Thyroid gland (tissue), 4 donors: ENCODE data around the gene CRAT. TPM values are rescaled to one million over a fixed set of nuclear protein-coding genes. Genes with fewer than 3 reads are reported as not detected.

Experiments
- DNase-seq, 2 donors: peaks; one replicate each; pipeline ENCODE4 v3.0.0-alpha.2; 2019
- H3K27ac ChIP-seq, 3 donors: fragments of 200-600 bp; sonication (generic); 1 replicate in 2 of 3; 2 replicates in 1 of 3; pipeline ENCODE4 v1.5.1; 2016 to 2019; ENCODE audit warnings: mild to moderate bottlenecking in 1 of 3, moderate library complexity in 1 of 3
- H3K27me3 ChIP-seq: fragments of 200-600 bp; sonication (generic); one replicate; pipeline ENCODE4 v1.5.1; 2019
- H3K36me3 ChIP-seq, 2 donors: fragments of 200-600 bp; sonication (generic); one replicate each; pipeline ENCODE4 v1.5.1; 2016 to 2019
- H3K4me1 ChIP-seq, 2 donors: fragments of 200-600 bp; sonication (generic); one replicate each; pipeline ENCODE4 v1.5.1; 2017 to 2019
- H3K4me3 ChIP-seq, 3 donors: fragments of 200-600 bp; sonication (generic); replicated peaks in 1 of 3; 1 replicate in 2 of 3; 2 replicates in 1 of 3; pipeline ENCODE4 v1.5.1; 2016; ENCODE audit warnings: mild to moderate bottlenecking in 1 of 3
- H3K9me3 ChIP-seq: fragments of 200-600 bp; sonication (generic); one replicate; pipeline ENCODE4 v1.5.1; 2017
- POLR2A ChIP-seq, 2 donors: fragments of 450-650 bp; IDR thresholded peaks; one replicate each; pipeline ENCODE4 v1.6.1; 2017; ENCODE audit warnings: antibody characterized with exemption in 2 of 2, mild to moderate bottlenecking in 2 of 2, moderate library complexity in 1 of 2
- WGBS, 2 donors: methylation state at CpG; one replicate each; pipeline ENCODE4 v1.1.5; 2017; 5-methylcytosine and 5-hydroxymethylcytosine counted together
- intact Hi-C: fragments of 100-400 bp; cut with DNase I; formaldehyde crosslinking; loops from one replicate; pipeline ENCODE4 v1.15.1; 2023
- total RNA-seq, 4 donors: library from RNA; depleted of rRNA; stranded (reverse); fragments of >200 nt; gene quantifications; one replicate each; pipeline ENCODE4 v1.2.3, GENCODE V29; 2016
- TF ChIP-seq, protein P1 (sequence below), 6 experiments: fragments of 200-600 bp in 3 of 6; fragments of 450-650 bp in 3 of 6; sonication (generic) in 3 of 6; IDR thresholded peaks; one replicate each; pipeline ENCODE4 v1.5.1; 2016 to 2019; ENCODE audit warnings: antibody characterized with exemption in 6 of 6, mild to moderate bottlenecking in 2 of 6, inconsistent platforms in 1 of 6, moderate library complexity in 1 of 6

CRAT gene
- total RNA-seq: 10 to 100 TPM; 44.0 to 59.0 (median 54.1) TPM

DNA sequence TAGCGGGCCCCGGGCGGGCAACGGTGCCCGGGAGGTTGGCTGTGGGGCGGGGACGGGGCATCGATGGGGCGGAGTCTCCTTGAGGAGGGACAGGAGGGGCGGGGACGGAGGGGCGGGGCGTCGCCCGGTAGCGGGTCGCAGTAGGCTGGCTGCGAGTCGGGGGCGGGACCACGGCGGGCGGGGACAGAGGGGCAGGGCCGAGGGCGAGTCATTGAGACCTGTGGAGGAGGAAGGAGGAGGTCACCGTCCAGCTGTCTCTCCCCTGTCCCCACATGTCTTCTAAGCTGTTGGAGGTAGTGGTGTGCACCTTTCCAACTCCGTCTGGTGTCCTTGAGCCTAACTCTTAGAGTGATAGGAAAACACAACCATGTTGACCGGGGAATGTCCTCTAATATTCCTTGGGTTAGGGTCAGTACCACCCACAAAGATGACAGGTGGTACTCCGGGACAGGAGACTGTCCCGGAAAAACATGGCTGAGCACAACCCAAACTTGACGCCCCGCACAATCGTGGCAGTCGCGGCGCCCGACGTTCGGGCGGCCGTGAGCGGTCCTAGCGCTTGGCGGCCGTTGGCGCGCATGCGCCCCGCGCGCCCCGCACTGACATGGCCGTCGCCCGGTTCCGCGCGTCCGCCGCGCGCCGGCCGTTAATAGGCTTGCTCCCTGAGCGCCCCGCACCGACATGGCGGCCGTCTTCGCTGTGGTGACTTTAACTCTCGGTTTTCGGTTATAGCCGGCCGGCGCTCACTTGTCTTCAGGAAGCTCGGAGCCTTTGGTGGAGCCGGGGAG, at the start of gene CRAT, which contains the start of gene PTPA:
CRAT (minus strand) TSS at position 54 of the 788 bp plus-strand sequence. CDS start 284 bp downstream, outside the sequence.
PTPA (plus strand) TSS at position 676 of the 788 bp plus-strand sequence. CDS start 186 bp downstream, outside the sequence.
- intact Hi-C loops: no loop called here
- no peaks in the 10 kb centered on the region for H3K9me3 ChIP-seq
- TF ChIP-seq POLR2A (IDR thresholded peaks at IDR 0.05): peak; percentile 46 to 90
- TF ChIP-seq, protein P1, sequence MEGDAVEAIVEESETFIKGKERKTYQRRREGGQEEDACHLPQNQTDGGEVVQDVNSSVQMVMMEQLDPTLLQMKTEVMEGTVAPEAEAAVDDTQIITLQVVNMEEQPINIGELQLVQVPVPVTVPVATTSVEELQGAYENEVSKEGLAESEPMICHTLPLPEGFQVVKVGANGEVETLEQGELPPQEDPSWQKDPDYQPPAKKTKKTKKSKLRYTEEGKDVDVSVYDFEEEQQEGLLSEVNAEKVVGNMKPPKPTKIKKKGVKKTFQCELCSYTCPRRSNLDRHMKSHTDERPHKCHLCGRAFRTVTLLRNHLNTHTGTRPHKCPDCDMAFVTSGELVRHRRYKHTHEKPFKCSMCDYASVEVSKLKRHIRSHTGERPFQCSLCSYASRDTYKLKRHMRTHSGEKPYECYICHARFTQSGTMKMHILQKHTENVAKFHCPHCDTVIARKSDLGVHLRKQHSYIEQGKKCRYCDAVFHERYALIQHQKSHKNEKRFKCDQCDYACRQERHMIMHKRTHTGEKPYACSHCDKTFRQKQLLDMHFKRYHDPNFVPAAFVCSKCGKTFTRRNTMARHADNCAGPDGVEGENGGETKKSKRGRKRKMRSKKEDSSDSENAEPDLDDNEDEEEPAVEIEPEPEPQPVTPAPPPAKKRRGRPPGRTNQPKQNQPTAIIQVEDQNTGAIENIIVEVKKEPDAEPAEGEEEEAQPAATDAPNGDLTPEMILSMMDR (IDR thresholded peaks at IDR 0.05): no peak
- peaks cover 22 to 24% of the 10 kb centered on the region in 2 donors for H3K4me1 ChIP-seq
- peaks cover 0 to 6% of the 10 kb centered on the region in 2 donors for H3K36me3 ChIP-seq
- H3K4me3 ChIP-seq: peak within 1 kb of the TSS; percentile 73 to 97 (median 96)
- peak within 1 kb of the TSS; percentile 90 to 97 (median 95) for H3K27ac ChIP-seq
- DNase-seq: peak; percentile 97 to 98
- 3 to 4% methylated on average over 4 to 26 of the region's 77 CpGs for WGBS, 2 donors
- H3K27me3 ChIP-seq: no peaks in the 10 kb centered on the region

DNA sequence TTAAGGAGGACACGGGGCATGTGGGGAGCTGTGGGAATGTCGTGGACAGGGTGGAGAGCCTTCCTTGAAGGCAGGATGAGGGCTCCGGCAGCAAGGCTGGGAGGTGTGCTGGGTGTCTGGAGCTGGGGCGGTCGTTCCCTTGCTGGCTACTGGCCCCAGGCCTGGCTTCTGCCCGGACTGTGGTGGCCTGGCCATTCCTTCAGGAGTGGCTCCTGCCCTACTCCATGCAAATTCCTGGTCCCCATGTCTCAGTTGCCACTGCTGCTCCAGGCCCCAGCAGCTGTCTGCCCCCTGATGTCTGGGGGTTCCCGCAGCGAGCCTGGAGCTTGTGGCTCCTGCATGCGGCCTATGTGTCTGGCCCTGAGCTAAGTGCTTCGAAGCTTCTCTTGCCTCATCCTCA, 45.6 kb upstream of the CRAT start:
- no peak for TF ChIP-seq POLR2A (IDR thresholded peaks at IDR 0.05)
- TF ChIP-seq, protein P1 (IDR thresholded peaks at IDR 0.05): no peak
- intact Hi-C loops: no loop called here
- H3K27ac ChIP-seq: no peak overlapping the region

DNA sequence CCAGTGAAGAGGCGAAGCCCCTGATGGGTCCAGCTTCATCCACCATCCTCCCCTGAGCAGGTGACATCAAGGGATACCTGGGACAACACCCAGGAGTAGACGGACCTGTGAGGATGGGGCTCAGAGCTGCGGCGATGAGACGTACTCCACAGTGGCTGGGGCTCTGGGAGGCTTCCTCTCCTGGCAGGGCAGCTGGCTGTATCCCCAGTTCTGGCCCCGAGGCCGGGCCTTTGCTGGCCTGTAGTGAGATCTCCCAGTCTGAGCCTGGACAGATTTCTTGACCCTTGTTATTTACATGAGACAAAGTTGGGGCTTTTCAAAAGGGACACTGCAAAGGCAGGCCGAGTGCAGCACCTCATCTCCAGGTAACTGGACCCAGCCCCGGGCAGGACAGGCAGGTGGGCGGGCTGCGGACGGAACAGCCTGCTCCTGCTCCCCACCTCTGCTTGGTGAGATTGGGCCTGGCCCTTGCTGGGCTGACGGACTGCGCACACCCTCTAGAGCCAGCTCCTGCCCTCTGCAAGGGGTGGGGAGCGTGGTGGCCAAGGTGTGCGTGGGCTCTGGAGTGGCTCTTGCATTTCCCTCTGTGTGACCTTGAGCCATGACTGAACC, 44.4 kb upstream of the CRAT start:
- Histone ChIP-seq H3K4me1 (no peaks in the 10 kb centered on the region), H3K27ac (no peak overlapping the region)
- 91 to 93% methylated on average over 5 to 9 of the region's 16 CpGs for WGBS, 2 donors

More for the DNA sequence above, 45.6 kb upstream of the CRAT start:
- no peak for DNase-seq
- Histone ChIP-seq H3K36me3 (no peaks in the 10 kb centered on the region), H3K4me3 (no peak overlapping the region), H3K4me1 (no peaks in the 10 kb centered on the region), H3K27me3 (no peaks in the 10 kb centered on the region), H3K9me3 (no peaks in the 10 kb centered on the region)
- 90 to 95% methylated on average over 6 to 9 of the region's 10 CpGs for WGBS, 2 donors

DNA sequence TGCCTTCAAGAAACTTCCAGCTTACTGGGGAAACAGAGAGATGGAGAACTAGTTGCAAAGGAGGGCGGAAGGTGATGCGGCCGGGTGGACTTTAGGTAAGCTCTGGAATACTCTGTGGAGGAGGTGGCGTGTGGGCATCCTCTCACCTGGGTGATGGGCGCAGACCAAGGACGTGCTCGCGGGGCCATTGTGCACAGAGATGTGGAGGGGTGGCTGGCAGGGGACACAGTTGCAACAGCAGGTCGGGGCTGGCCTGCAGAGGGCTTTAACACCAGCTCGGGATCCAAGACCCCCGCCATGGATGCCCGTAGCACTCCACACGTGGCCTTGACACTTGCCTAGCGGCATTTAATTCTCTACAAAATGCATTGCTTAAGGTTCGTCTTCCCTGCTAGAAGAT, 40.9 kb upstream of the CRAT start:
- no peak overlapping the region for H3K4me3 ChIP-seq
- no peak overlapping the region for H3K27ac ChIP-seq
- no peak for DNase-seq
- H3K36me3 ChIP-seq: peaks cover 0 to 3% of the 10 kb centered on the region in 2 donors
- 92% methylated on average over 15 of the region's 15 CpGs for WGBS, 2 donors
- no peaks in the 10 kb centered on the region for H3K27me3 ChIP-seq
- no peak for TF ChIP-seq POLR2A (IDR thresholded peaks at IDR 0.05)
- TF ChIP-seq, protein P1 (IDR thresholded peaks at IDR 0.05): no peak
- peaks cover 5 to 8% of the 10 kb centered on the region in 2 donors for H3K4me1 ChIP-seq
- H3K9me3 ChIP-seq: no peaks in the 10 kb centered on the region
- intact Hi-C loops: no loop called here

More for the DNA sequence above, 44.4 kb upstream of the CRAT start:
- no peaks in the 10 kb centered on the region for H3K27me3 ChIP-seq
- no peak overlapping the region for H3K4me3 ChIP-seq
- H3K36me3 ChIP-seq: peaks cover 0 to 3% of the 10 kb centered on the region in 2 donors
- no peak for TF ChIP-seq POLR2A (IDR thresholded peaks at IDR 0.05)
- TF ChIP-seq, protein P1 (IDR thresholded peaks at IDR 0.05): no peak
- DNase-seq: no peak
- no peaks in the 10 kb centered on the region for H3K9me3 ChIP-seq
- intact Hi-C loops: no loop called here
